ENCODE results near the gene EHBP1L1.

GRCh38 chr11:65584106-65584505, 8.3 kb downstream of the EHBP1L1 start:
- no peak for TF ChIP-seq ZNF432 (CRISPR knock-in tag; IDR thresholded peaks at IDR 0.05; ENCODE audit: borderline replicate concordance)
- TF ChIP-seq GMEB2 (CRISPR knock-in tag; IDR thresholded peaks at IDR 0.05; ENCODE audit: low read depth) = no peak
- TF ChIP-seq DRAP1 (CRISPR knock-in tag; IDR thresholded peaks at IDR 0.05) = no peak
- TF ChIP-seq CTCF (CRISPR knock-in tag; IDR thresholded peaks at IDR 0.05) = no peak

Data from HepG2 (cell line).